Stimulated activated CD4-positive, alpha-beta T cell treated with anti-CD3 and anti-CD28 coated beads, Interleukin-15, amount 100 ng/mL, for 24 hours (primary cell): ENCODE results near the gene LDLRAD2.

Experiments
- DNase-seq: peaks from one replicate; pipeline ENCODE4 v3.0.0-alpha.2; 2020

Gene LDLRAD2

DNA sequence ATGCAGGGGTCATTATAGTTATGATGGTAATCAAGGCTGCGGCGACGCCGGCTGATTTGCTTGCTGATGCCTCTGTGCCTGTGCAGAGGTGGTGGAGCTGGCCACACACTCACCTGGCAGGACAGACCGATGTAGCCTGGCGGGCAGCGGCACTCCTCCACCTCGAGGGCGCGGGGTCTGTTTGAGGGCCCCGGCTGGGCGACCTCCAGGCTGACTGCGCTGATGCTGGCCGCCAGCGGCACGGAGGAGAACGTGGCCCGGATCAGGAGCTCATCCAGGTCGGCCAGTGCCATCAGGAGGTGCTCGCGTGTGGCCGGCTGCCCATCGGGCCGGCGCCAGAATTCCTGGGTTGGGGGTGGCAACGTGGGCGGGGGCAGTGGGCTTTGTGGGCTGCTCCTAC is 52.7 kb downstream of the LDLRAD2 start:
- no peak for DNase-seq

DNA sequence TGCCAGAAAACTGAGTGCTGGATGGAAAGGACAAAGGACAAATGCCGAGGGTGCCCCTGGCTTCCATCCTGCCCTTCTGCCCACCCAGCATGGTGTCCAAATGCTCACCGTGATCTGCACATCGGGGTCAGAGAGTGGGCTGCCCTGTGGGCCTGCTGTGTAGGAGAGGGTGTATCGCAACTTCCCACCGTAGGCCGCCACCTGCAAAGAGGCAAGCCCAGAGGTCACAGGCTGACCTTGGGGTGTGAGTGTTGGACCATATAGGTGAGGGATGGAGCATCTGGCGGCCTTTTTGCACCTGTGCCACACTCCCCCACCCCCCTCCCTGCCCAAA is 53.5 kb downstream of the LDLRAD2 start:
- DNase-seq, result no peak

- DNase-seq, result no peak
These were observed 54.1 kb downstream of the LDLRAD2 start for GRCh38 chr1:21865943-21866706.

GRCh38 chr1:21866707-21867043 is 54.6 kb downstream of the LDLRAD2 start:
- no peak for DNase-seq

GRCh38 chr1:21867451-21867996 is 55.5 kb downstream of the LDLRAD2 start:
- no peak for DNase-seq

DNA sequence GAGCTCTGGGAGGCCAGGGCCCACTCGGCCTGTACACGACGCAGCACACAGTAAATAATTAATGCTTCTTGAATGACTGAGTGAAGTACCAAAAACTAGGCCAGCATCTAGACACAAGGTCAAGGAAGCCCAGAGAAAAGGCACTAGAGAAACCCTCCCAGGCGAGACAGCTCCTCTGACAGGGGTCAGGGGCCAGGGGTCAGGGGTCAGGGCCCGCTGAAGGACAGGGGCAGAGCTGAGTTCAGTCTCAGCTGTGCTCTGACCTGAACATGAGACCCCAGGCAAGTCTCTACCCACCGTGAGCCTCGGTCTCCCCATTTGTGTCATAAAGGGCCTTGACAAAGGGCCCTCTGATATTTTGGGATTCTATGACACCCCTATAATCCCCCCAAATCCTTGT is 56.4 kb downstream of the LDLRAD2 start:
- DNase-seq, result no peak

- no peak for DNase-seq
These were observed 56.9 kb downstream of the LDLRAD2 start for GRCh38 chr1:21868941-21869454.

GRCh38 chr1:21869620-21870121 is 57.6 kb downstream of the LDLRAD2 start:
- DNase-seq, result no peak

DNA sequence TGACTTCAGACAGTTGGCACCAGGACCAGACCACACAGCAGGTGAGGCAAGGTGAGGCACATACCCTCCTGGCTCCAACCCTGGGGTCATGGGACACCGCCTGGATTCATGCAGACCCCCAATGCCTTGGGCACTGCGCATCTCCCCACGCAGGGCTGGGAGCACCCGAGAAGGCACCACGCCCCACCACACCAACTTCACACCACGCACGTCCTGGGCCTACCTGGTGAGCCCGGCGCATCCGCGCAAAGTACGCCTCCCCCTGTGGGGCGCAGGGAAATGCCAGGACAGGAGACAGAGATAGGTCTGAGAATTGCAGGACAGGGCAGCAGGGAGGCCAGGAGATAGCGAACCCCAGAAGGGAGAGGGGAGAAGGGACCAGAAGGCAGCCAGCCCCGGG is 58.5 kb downstream of the LDLRAD2 start:
- DNase-seq, result no peak

DNA sequence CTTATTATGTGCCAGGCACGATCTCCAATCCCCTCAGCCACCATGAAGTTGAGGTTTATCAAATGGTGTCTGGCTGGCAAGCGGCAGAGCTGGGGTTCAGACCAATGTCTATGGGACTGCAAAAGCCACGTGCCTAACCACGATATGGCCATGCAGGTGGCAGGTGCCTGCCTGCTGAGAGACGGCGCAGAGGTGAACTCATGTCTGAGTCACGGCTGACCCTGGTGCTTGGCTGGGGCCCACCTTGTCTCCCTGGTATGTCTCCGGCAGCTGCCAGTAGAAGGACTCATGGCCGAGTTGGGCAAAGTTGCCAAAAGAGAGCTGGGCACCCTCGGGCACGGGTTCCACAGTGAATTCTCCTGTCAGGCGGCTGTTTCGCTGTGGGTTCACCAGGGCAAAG is 59.9 kb downstream of the LDLRAD2 start:
- DNase-seq, result no peak

- DNase-seq, result no peak
These were observed 60.5 kb downstream of the LDLRAD2 start for GRCh38 chr1:21872445-21873079.

DNA sequence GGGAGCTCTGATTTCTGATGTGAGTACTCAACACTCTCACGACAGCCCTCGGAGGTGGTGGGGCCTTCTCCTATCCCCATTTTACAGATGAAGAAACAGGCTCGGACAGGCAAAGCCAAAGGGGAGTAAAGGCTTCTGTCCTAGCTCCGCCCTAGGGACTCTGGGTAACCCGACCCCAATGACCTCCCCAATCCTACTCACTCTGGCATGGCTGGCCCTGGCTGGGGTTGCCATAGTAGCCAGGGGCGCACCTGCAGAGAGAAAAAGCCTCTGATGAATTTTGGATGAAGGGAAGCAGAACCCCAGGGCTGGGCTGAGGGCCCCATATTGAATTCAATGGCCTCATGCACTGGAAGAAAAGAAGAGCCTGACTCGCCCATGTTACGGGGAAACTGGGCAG is 61.1 kb downstream of the LDLRAD2 start:
- DNase-seq, result no peak

DNA sequence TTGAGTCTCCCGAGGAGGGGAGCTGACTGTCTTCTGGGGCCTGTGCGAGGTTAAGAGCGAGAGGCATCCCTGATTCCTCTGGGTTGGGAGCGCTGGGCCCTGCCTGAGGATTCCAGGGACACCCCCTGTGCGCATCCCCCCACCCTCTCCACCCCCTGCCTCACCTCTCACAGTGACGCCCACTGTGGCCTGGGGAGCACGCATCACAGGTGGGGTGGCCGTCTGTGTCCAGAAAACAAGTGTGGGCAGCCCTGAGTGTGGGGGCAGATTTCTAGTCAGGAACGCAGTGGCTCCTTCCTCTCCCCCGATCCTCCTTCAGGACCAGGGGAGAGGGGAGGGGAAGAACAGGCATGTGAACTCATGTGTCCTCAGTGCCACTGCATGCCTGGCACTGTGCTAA is 61.7 kb downstream of the LDLRAD2 start:
- no peak for DNase-seq

DNA sequence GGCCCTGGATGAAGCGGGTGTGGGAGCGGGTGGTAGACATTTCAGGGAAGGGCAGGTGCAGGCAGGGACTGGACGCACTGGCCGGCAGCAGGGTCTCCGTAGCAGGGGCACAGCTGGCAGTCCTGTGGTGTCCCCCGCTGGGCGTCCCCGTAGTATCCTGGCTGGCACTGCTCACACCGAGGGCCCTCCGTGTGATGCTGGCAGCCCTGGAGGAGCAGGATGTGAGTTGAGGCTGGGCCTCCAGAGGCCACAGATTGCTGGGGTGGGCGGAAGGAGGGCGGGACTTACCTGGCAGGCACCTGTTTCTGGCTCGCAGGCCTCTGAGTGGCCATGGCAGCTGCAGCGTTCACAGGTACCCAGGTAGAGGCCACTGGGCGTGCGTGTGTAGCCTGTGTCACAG is 62.3 kb downstream of the LDLRAD2 start:
- DNase-seq, result no peak
